ENCODE measurements around the gene CCDC116.

Gene CCDC116, protein sequence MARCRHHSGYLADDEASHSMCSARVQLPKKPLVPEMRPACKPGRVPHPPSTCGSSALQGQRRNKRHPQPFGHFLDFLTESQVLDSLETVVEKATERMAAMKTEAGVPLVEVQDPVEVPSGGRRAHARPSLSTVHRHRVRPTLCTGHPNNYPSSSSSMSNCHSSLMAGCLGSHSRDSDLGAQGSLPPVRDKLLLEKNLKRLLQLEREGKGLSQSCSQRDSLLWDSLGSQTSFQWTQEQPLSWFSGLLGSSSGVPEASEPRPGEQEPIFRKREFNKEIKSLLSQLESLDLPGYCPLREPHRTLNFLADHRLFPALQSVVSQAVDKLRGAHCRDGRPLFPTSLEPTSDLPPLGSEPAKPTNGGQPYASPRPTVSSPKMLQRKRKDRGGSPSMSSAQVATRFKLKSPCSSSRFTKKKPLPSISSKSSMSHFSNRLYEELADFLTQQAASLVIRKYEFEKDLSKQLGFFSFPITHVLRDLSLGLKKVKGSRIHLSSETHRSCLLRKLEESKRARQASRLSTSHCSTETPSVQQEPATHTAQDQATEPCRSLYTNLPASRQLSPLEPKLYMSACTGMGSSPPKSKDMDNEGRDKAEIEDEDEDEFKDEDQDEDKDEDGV

DNA sequence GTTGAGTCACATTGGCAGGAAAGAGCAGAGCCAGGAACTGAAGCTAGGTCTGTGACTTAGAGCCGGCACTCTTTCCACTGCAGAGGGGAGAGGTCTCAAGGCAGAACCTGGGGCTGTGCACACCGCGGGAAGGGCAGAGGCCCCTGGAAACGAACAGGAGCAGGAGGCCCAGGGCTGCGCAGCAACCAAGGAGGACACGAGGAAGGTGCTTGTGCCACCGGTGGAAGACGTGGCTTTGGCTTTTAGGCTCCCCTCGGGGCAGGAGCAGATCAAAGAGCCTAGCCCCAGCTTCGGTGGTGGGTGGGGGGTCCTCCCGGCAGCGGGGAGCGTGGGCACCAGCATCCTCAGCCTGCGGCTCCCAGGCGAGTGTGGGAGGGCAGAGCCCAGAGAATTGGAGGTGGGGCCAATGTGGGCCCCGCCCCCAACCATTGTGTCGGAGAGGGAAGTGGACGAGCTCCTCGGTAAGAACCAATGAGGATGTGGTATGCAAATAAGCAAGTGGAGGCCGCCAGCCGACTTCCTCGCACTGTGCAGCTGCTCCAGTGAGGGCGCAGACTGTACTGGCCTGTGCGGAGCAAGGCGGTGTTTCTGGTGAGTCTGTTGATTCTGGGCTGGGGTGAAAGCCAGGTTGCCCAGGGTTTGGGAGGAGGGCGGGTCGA is at the start of gene CCDC116:
CCDC116 (plus strand) TSS at position 524 of the 659 bp plus-strand sequence. CDS start 422 bp downstream, outside the sequence.
- no peak for DNase-seq (ENCODE audit: low read depth, low spot score)
- TF ChIP-seq, protein P1, sequence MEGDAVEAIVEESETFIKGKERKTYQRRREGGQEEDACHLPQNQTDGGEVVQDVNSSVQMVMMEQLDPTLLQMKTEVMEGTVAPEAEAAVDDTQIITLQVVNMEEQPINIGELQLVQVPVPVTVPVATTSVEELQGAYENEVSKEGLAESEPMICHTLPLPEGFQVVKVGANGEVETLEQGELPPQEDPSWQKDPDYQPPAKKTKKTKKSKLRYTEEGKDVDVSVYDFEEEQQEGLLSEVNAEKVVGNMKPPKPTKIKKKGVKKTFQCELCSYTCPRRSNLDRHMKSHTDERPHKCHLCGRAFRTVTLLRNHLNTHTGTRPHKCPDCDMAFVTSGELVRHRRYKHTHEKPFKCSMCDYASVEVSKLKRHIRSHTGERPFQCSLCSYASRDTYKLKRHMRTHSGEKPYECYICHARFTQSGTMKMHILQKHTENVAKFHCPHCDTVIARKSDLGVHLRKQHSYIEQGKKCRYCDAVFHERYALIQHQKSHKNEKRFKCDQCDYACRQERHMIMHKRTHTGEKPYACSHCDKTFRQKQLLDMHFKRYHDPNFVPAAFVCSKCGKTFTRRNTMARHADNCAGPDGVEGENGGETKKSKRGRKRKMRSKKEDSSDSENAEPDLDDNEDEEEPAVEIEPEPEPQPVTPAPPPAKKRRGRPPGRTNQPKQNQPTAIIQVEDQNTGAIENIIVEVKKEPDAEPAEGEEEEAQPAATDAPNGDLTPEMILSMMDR (IDR thresholded peaks at IDR 0.05; ENCODE audit: low read depth, low read length), result no peak
- no peak within 1 kb of the TSS for H3K4me3 ChIP-seq (ENCODE audit: low read depth, low read length)
- in situ Hi-C loops (cut with HindIII; ENCODE audit: low sequenced_read_pairs), result no loop called here

DNA sequence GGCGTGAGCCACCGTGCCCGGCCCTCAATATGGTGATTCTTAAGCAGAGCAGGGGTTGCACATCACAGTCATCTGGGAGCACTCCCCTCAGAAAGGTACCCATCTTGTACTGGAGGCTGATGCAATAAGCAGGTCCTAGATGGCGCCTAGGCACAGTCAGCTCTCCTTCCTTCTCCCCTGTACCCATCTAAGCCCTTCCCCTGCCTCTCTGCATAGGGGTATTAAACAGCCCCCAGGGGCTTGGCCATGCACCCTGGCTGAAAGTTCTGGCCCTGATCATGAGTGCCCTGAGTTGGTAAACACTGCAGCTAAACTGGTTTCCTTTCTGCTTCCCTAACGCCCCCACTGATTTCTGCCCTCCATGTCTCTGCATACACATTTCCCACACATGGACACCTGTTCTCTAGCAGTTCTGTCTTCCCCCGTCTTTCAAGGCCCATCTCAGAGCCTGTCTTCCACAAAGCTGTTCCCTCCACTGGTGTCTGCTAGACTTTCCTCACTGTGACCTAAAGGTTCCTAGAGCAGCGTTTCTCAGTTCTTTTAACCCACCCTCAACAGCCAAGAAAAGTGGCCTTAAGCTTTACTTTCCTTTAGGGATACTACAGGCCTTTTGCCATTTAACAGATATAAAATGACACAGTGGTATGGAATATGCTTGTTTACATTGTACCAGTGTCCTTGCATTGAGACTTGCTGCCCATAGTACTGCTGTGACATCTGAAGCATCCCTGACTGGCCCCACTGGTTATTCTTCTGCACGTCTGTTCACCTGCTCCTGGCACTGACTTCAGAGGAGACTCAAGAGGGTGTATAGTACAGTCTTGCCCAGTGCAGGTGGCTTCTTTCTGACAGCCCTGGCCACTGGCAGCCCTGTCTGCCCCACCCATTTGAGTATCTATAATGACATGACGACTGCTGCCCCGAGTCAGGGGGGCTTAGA is 49.5 kb upstream of the CCDC116 start:
- TF ChIP-seq, protein P1 (IDR thresholded peaks at IDR 0.05; ENCODE audit: low read depth, low read length), result no peak
- DNase-seq (ENCODE audit: low read depth, low spot score), result no peak
- no peak overlapping the region for H3K4me3 ChIP-seq (ENCODE audit: low read depth, low read length)
- in situ Hi-C loops (cut with HindIII; ENCODE audit: low sequenced_read_pairs), result no loop called here

DNA sequence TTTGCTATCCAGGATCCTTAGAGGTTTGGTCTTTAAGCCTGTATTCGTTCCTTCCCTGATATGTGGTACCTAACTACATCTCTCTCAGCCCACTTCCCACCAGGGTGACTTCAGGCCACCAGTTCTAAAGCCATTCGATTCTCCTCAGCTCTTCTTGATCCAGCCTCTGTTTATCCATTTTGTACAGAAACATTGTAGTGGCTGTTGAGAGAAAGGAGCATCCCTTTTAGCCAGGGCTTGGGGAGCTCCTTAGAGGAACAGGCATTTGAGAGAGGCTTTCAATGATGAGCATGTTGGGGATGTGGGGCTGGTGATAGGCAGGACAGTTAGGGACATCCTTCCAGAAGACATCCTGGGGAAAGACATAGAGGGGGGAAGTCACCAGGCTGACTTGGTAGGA is 47.2 kb upstream of the CCDC116 start:
- in situ Hi-C loops (cut with HindIII; ENCODE audit: low sequenced_read_pairs), result no loop called here
- DNase-seq (ENCODE audit: low read depth, low spot score), result no peak
- H3K4me3 ChIP-seq (ENCODE audit: low read depth, low read length), result no peak overlapping the region
- TF ChIP-seq, protein P1 (IDR thresholded peaks at IDR 0.05; ENCODE audit: low read depth, low read length), result no peak

DNA sequence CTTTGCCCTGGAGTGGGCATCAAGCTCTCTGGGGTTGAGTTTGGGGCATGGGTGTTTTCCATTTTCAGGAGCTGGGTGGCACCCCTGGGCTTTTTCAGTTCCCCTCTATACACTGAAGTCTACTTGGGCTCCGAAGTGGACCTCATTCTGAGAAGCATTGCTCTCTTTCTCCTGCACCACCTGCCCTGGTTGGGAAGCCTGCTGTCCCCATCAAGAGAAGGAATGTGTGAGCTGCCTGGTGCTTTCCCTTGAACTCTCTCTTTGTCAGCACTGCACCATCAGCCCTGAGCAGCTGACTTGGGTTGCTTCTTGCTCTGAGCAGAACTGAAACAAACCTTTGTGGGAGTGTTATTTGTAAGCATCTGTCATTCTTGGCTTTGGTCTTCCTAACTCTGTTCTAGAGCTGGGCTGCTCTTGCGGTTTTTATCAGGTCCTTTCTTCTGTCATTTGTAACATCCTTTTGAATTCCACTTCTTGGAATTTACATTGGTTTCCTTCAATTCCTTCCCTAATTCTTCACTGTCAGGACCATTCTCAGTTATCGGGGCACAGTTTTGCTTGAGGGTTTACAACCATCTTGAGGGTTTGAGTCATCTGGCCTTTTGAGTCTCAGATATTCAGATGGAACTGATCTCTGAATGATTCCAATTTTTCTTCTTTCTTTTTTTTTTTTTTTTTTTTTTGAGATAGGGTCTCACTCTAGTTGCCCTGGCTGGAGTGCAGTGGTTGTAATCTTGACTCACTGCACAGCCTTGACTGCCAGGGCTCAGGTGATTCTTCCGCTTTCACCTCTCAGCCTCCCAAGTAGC is 44.6 kb upstream of the CCDC116 start:
- TF ChIP-seq, protein P1 (IDR thresholded peaks at IDR 0.05; ENCODE audit: low read depth, low read length), result no peak
- no peak for DNase-seq (ENCODE audit: low read depth, low spot score)
- in situ Hi-C loops (cut with HindIII; ENCODE audit: low sequenced_read_pairs), result no loop called here
- H3K4me3 ChIP-seq (ENCODE audit: low read depth, low read length), result no peak overlapping the region

DNA sequence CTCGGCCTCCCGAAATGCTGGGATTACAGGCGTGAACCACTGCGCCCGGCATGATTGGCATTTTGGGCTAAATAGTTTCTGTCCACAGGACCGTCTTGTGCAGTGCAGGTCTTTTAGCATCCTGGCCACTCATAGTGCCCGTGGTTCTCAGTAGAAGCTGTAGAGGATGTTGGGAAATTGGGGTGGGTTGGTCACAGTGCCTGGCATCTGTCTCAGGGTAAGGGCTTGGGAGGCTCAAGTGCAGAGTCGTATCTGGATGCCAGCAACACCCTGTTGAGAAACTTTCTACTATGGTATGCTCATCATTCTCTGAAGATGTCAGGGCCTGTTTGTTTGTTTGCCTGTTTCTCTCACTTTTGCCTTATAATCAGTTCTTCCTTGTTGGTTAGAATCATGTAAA is 43.2 kb upstream of the CCDC116 start:
- TF ChIP-seq, protein P1 (IDR thresholded peaks at IDR 0.05; ENCODE audit: low read depth, low read length), result no peak
- H3K4me3 ChIP-seq (ENCODE audit: low read depth, low read length), result no peak overlapping the region
- DNase-seq (ENCODE audit: low read depth, low spot score), result no peak
- in situ Hi-C loops (cut with HindIII; ENCODE audit: low sequenced_read_pairs), result no loop called here

All from astrocyte of the spinal cord (primary cell).